Fibroblast of mammary gland (primary cell): ENCODE data around the gene SYNJ2.

Experiments
- DNase-seq: peaks from one replicate; pipeline ENCODE4 v3.0.0-alpha.2; 2010; ENCODE audit warnings: low read depth
- H3K4me3 ChIP-seq: 2 replicates; pipeline ENCODE4 v1.5.1; 2011; ENCODE audit warnings: low read depth, mild to moderate bottlenecking, low read length, moderate library complexity; ENCODE audit not compliant: control insufficient read depth
- CTCF ChIP-seq: conservative IDR thresholded peaks from 2 replicates; pipeline ENCODE4 v1.5.1; 2011; ENCODE audit warnings: low read depth, low read length, inconsistent platforms; ENCODE audit not compliant: control insufficient read depth, insufficient read depth

Gene SYNJ2

GRCh38 chr6:157961153-157961831 is 20.4 kb upstream of the SYNJ2 start:
- H3K4me3 ChIP-seq: no peak overlapping the region
- no peak for TF ChIP-seq CTCF
- DNase-seq: no peak

GRCh38 chr6:157961832-157962575 is 19.7 kb upstream of the SYNJ2 start:
- DNase-seq: no peak
- TF ChIP-seq CTCF: no peak
- no peak overlapping the region for H3K4me3 ChIP-seq

GRCh38 chr6:157962601-157963302 is 18.9 kb upstream of the SYNJ2 start:
- peak; percentile 34 for DNase-seq
- TF ChIP-seq CTCF: no peak
- H3K4me3 ChIP-seq: no peak overlapping the region

GRCh38 chr6:157964100-157964499 is 17.6 kb upstream of the SYNJ2 start:
- no peak overlapping the region for H3K4me3 ChIP-seq
- no peak for TF ChIP-seq CTCF
- DNase-seq: peak; percentile 10

- no peak for TF ChIP-seq CTCF
- DNase-seq: no peak
Observed at GRCh38 chr6:157965387-157965786, 16.3 kb upstream of the SYNJ2 start.

GRCh38 chr6:157966589-157966977 is 15.1 kb upstream of the SYNJ2 start:
- DNase-seq: no peak
- no peak for TF ChIP-seq CTCF
- no peak overlapping the region for H3K4me3 ChIP-seq

More at GRCh38 chr6:157965387-157965786, 16.3 kb upstream of the SYNJ2 start:
- no peak overlapping the region for H3K4me3 ChIP-seq
